Fibroblast of pulmonary artery (primary cell): ENCODE data around the gene CELF6.
A peak's percentile ranks its signal among the peaks of the same experiment; 100 is the strongest.

Experiments used
- DNase-seq: peaks from one replicate; pipeline ENCODE4 v3.0.0-alpha.2; 2010; ENCODE audit warnings: low read depth
- H3K4me3 ChIP-seq: replicated peaks from 2 replicates; pipeline ENCODE4 v1.5.1; 2011; ENCODE audit warnings: low read depth, mild to moderate bottlenecking, control low read depth, low read length, moderate library complexity
- CTCF ChIP-seq: IDR thresholded peaks from 2 replicates; pipeline ENCODE4 v1.5.1; 2011; ENCODE audit warnings: mild to moderate bottlenecking, control low read depth, low read length, inconsistent platforms; ENCODE audit errors: missing control alignments

CELF6 gene

GRCh38 chr15:72272997-72273352 is 47.0 kb downstream of the CELF6 start:
- TF ChIP-seq CTCF = no peak
- no peak for DNase-seq

GRCh38 chr15:72272213-72272996 is 47.6 kb downstream of the CELF6 start, which contains the start of gene PARP6:
Gene PARP6, minus strand, starts transcription at chr15:72272554. Its CDS starts 5,077 bp downstream, at chr15:72267477.
- H3K4me3 ChIP-seq = peak within 1 kb of the TSS; percentile 81
- peak; percentile 57 for TF ChIP-seq CTCF
- peak; percentile 98 for DNase-seq

More at GRCh38 chr15:72272997-72273352, 47.0 kb downstream of the CELF6 start:
- peak overlapping the region; percentile 81 for H3K4me3 ChIP-seq

- DNase-seq = peak; percentile 14
- peak overlapping the region; percentile 81 for H3K4me3 ChIP-seq
- no peak for TF ChIP-seq CTCF
Measured at GRCh38 chr15:72271895-72272212, 48.1 kb downstream of the CELF6 start.

GRCh38 chr15:72271221-72271620 is 48.7 kb downstream of the CELF6 start:
- no peak for DNase-seq
- no peak for TF ChIP-seq CTCF
- peak overlapping the region; percentile 81 for H3K4me3 ChIP-seq

GRCh38 chr15:72269739-72270138 is 50.2 kb downstream of the CELF6 start:
- TF ChIP-seq CTCF = no peak
- H3K4me3 ChIP-seq = no peak overlapping the region
- DNase-seq = no peak

- H3K4me3 ChIP-seq = no peak overlapping the region
- TF ChIP-seq CTCF = no peak
- DNase-seq = no peak
Measured at GRCh38 chr15:72265031-72265430, 54.9 kb downstream of the CELF6 start.
